ENCODE results near the gene DCHS1.

The DCHS1 gene

GRCh38 chr11:6628526-6628925 lies 27.1 kb downstream of the DCHS1 start:
- no peak for DNase-seq (ENCODE audit: low read depth in 2 of 2)

GRCh38 chr11:6627762-6628241 lies 27.8 kb downstream of the DCHS1 start:
- no peak for DNase-seq (ENCODE audit: low read depth in 2 of 2)

- no peak for DNase-seq (ENCODE audit: low read depth in 2 of 2)
Measured at GRCh38 chr11:6626971-6627761, 28.4 kb downstream of the DCHS1 start.

- DNase-seq (ENCODE audit: low read depth in 2 of 2) = no peak
Measured at GRCh38 chr11:6625832-6626420, 29.7 kb downstream of the DCHS1 start.

- no peak for DNase-seq (ENCODE audit: low read depth in 2 of 2)
Measured at GRCh38 chr11:6625156-6625831, 30.3 kb downstream of the DCHS1 start.

- DNase-seq (ENCODE audit: low read depth in 2 of 2) = no peak
Measured at GRCh38 chr11:6623391-6624363, 31.9 kb downstream of the DCHS1 start.

GRCh38 chr11:6622261-6623171 lies 33.1 kb downstream of the DCHS1 start:
- DNase-seq (ENCODE audit: low read depth in 2 of 2) = no peak

GRCh38 chr11:6621711-6622211 lies 33.8 kb downstream of the DCHS1 start:
- DNase-seq (ENCODE audit: low read depth in 2 of 2) = no peak

GRCh38 chr11:6620636-6621035 lies 35.0 kb downstream of the DCHS1 start:
- no peak for DNase-seq (ENCODE audit: low read depth in 2 of 2)

- DNase-seq (ENCODE audit: low read depth in 2 of 2) = peak; percentile 76 to 80
Measured at GRCh38 chr11:6619004-6619745, 36.4 kb downstream of the DCHS1 start, which contains the start of gene TPP1. Gene TPP1 (minus strand): TSS chr11:6619422. CDS start chr11:6619400, 22 bp downstream.

GRCh38 chr11:6618117-6619003 lies 37.2 kb downstream of the DCHS1 start:
- DNase-seq (ENCODE audit: low read depth in 2 of 2) = peak in 1 of 2 donors; percentile 50

- no peak for DNase-seq (ENCODE audit: low read depth in 2 of 2)
Measured at GRCh38 chr11:6617315-6617781, 38.3 kb downstream of the DCHS1 start.

GRCh38 chr11:6616596-6617250 lies 38.9 kb downstream of the DCHS1 start:
- no peak for DNase-seq (ENCODE audit: low read depth in 2 of 2)

GRCh38 chr11:6615882-6616585 lies 39.6 kb downstream of the DCHS1 start:
- DNase-seq (ENCODE audit: low read depth in 2 of 2) = no peak

- no peak for DNase-seq (ENCODE audit: low read depth in 2 of 2)
Measured at GRCh38 chr11:6615046-6615445, 40.6 kb downstream of the DCHS1 start.

GRCh38 chr11:6614446-6614845 lies 41.2 kb downstream of the DCHS1 start:
- DNase-seq (ENCODE audit: low read depth in 2 of 2) = no peak

- DNase-seq (ENCODE audit: low read depth in 2 of 2) = no peak
Measured at GRCh38 chr11:6613496-6613895, 42.1 kb downstream of the DCHS1 start.
